Ovary (tissue), 9 donors: ENCODE measurements around the gene TNS4. TPM values are rescaled to one million over a fixed set of nuclear protein-coding genes. Genes with fewer than 3 reads are reported as not detected.
"Not testable (repeated sequence)": the region's sequence is repeated elsewhere in the genome, so short reads cannot be mapped to it uniquely, and the experiment has no call there.

Experiments used
- DNase-seq, 5 donors: peaks; one replicate each; pipeline ENCODE4 v3.0.0-alpha.2; 2019 to 2020
- H3K27ac ChIP-seq, 2 donors: fragments of 200-600 bp; one replicate each; pipeline versions ENCODE4 v1.5.1 to v1.8.0; 2019 to 2022
- H3K27me3 ChIP-seq: fragments of 200-600 bp; one replicate; pipeline ENCODE4 v1.8.0; 2022
- H3K36me3 ChIP-seq: fragments of 200-600 bp; sonication (generic); one replicate; pipeline ENCODE4 v1.5.1; 2019
- H3K4me1 ChIP-seq: one replicate; pipeline ENCODE4 v1.8.1; 2013; ENCODE audit warnings: mild to moderate bottlenecking, moderate library complexity; ENCODE audit not compliant: insufficient read depth
- H3K4me3 ChIP-seq: fragments of 200-600 bp; sonication (generic); one replicate; pipeline ENCODE4 v1.5.1; 2017
- H3K9me3 ChIP-seq, 2 donors: fragments of 200-600 bp in 1 of 2; sonication (generic) in 1 of 2; one replicate each; pipeline versions ENCODE4 v1.5.1 to v1.8.1; 2013 to 2019; ENCODE audit warnings: mild to moderate bottlenecking in 1 of 2, moderate library complexity in 1 of 2
- EP300 ChIP-seq: sonication (generic); formaldehyde crosslinking; IDR thresholded peaks from one replicate; pipeline ENCODE4 v1.6.1; 2017; ENCODE audit warnings: antibody characterized with exemption
- POLR2A ChIP-seq: fragments of 450-650 bp; IDR thresholded peaks from one replicate; pipeline ENCODE4 v1.6.1; 2017; ENCODE audit warnings: antibody characterized with exemption, mild to moderate bottlenecking, moderate library complexity
- WGBS, 3 donors: extraction: QIAGEN DNeasy Blood & Tissue Kit in 1 of 3; methylation state at CpG; one replicate each; pipeline versions ENCODE4 v1.1.5 to v1.1.7; 2013 to 2017; 5-methylcytosine and 5-hydroxymethylcytosine counted together
- intact Hi-C, 4 donors: fragments of 100-400 bp; cut with DNase I; formaldehyde crosslinking; loops; one replicate each; pipeline versions ENCODE4 v1.11.0 to v1.15.1; 2022 to 2023
- polyA plus RNA-seq, 2 donors: library from polyadenylated mRNA; stranded (reverse); fragments of 200-250 nt in 1 of 2; fragments of 350-450 nt in 1 of 2; fragmentation: Illumina TruSeq in 1 of 2; extraction: RNeasy Lipid Tissue Mini Kit (QIAGEN cat#74804) in 1 of 2; gene quantifications; one replicate each; pipeline ENCODE4 v1.2.3, GENCODE V29; 2013 to 2014
- total RNA-seq, 7 donors: library from RNA; depleted of rRNA in 2 of 7; stranded (reverse); fragments of >200 nt in 2 of 7; fragmentation: NEBNext Ultra II Directional in 3 of 7; extraction: Animal tissue kit (Norgen Biotek cat#: 25700) in 3 of 7; gene quantifications; one replicate each; pipeline versions ENCODE4 v1.1.0 to v1.2.4, GENCODE V29; 2016 to 2023
- TF ChIP-seq, protein P1 (sequence below), 3 donors: fragments of 450-650 bp in 2 of 3; fragments of 200-600 bp in 1 of 3; IDR thresholded peaks; one replicate each; pipeline versions ENCODE4 v1.5.1 to v1.8.0; 2016 to 2022; ENCODE audit warnings: antibody characterized with exemption in 3 of 3, mild to moderate bottlenecking in 1 of 3
- donor health status: DM: no; HTN: no; CAD: no; lungs with moderate emphysema.
- donor health status: DM: no; HTN: no; CAD: no.
- donor health status: Bipolar disorder and iron deficiency.
- donor health status: DM: yes; HTN: yes; CAD: no.
- donor health status: DM: no; HTN: no; CAD: no.
- donor health status: DM: yes; HTN: yes; CAD: no.

Gene TNS4
- total and polyA plus RNA-seq, 9 donors, result 0.13 to 6.2 (median 0.54) TPM; not detected in 5

DNA sequence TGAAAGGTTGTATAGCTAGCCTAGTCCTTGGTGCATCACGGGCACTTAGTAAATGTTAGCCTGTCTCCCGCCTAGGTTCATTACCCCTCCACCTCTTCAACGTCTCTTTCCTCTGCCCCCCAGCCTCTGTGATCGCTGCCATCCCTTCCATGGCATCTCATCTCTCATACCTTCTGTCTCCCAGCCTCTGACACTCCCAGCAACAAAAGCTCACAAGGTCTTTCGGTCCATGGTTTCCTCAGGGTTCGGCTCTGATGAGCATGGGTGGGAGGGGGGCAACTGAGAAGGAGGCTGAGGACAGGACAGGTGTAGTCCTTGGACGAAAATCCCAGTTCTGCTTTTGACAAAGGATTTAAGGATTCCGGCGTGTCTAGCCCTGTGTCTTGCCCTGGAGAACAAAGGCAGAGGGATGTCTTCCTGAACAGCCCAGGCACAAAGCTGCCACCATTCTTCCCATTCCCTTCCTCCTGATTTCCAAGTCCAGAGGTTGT lies 47.1 kb upstream of the TNS4 start:
- TF ChIP-seq EP300, result no peak
- TF ChIP-seq, protein P1, sequence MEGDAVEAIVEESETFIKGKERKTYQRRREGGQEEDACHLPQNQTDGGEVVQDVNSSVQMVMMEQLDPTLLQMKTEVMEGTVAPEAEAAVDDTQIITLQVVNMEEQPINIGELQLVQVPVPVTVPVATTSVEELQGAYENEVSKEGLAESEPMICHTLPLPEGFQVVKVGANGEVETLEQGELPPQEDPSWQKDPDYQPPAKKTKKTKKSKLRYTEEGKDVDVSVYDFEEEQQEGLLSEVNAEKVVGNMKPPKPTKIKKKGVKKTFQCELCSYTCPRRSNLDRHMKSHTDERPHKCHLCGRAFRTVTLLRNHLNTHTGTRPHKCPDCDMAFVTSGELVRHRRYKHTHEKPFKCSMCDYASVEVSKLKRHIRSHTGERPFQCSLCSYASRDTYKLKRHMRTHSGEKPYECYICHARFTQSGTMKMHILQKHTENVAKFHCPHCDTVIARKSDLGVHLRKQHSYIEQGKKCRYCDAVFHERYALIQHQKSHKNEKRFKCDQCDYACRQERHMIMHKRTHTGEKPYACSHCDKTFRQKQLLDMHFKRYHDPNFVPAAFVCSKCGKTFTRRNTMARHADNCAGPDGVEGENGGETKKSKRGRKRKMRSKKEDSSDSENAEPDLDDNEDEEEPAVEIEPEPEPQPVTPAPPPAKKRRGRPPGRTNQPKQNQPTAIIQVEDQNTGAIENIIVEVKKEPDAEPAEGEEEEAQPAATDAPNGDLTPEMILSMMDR (IDR thresholded peaks at IDR 0.05), result no peak
- no peak for TF ChIP-seq POLR2A
- no peaks in the 10 kb centered on the region for H3K9me3 ChIP-seq
- H3K4me1 ChIP-seq, result peaks cover 45% of the 10 kb centered on the region
- H3K27me3 ChIP-seq, result no peaks in the 10 kb centered on the region
- intact Hi-C loops, result loop anchor here in 1 of 4 donors (5.0 kb wide), 1 partner anchor 1514 kb away; no protein-coding TSS in a partner anchor
- 91 to 96% (median 92%) methylated on average over 9 of the region's 9 CpGs for WGBS, 3 donors
- peak overlapping the region; percentile 3 to 71 for H3K27ac ChIP-seq
- H3K36me3 ChIP-seq, result no peaks in the 10 kb centered on the region
- no peak overlapping the region for H3K4me3 ChIP-seq
- peak in 2 of 5 donors; percentile 18 to 19 for DNase-seq

GRCh38 chr17:40547785-40548478 lies 46.5 kb upstream of the TNS4 start:
- Histone ChIP-seq H3K27me3 (no peaks in the 10 kb centered on the region), H3K9me3 (no peaks in the 10 kb centered on the region), H3K4me3 (no peak overlapping the region), H3K27ac (peak overlapping the region in 1 of 2 donors; percentile 7), H3K36me3 (no peaks in the 10 kb centered on the region), H3K4me1 (peaks cover 45% of the 10 kb centered on the region)
- TF ChIP-seq, protein P1 (IDR thresholded peaks at IDR 0.05), result no peak
- TF ChIP-seq EP300 (no peak), POLR2A (no peak)
- intact Hi-C loops, result loop anchor here in 1 of 4 donors (5.0 kb wide), 1 partner anchor 1514 kb away; no protein-coding TSS in a partner anchor
- WGBS, 3 donors, result 61 to 67% (median 63%) methylated on average over 2 of the region's 2 CpGs
- DNase-seq, result no peak

GRCh38 chr17:40547079-40547784 lies 45.8 kb upstream of the TNS4 start:
- intact Hi-C loops, result loop anchor here in 1 of 4 donors (5.0 kb wide), 1 partner anchor 1515 kb away; no protein-coding TSS in a partner anchor
- Histone ChIP-seq H3K36me3 (no peaks in the 10 kb centered on the region), H3K4me3 (no peak overlapping the region), H3K4me1 (peaks cover 43% of the 10 kb centered on the region), H3K27ac (peak overlapping the region in 1 of 2 donors; percentile 7), H3K9me3 (no peaks in the 10 kb centered on the region), H3K27me3 (no peaks in the 10 kb centered on the region)
- no peak for TF ChIP-seq POLR2A
- TF ChIP-seq, protein P1 (IDR thresholded peaks at IDR 0.05), result no peak
- no peak for TF ChIP-seq EP300
- DNase-seq, result no peak
- WGBS, 3 donors, result 87 to 90% (median 87%) methylated on average over 11 of the region's 11 CpGs

DNA sequence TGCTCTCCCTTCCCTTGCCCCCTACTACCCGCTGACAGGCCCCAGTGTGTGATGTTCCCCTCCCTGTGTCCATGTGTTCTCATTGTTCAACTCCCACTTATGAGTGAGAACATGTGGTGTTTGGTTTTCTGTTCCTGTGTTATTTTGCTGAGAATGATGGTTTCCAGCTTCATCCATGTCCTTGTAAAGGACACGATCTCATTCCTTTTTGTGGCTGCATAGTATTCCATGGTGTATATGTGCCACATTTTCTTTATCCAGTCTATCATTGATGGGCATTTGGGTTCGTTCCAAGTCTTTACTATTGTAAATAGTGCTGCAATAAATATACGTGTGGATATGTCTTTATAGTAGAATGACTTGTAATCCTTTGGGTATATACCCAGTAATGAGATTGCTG lies 45.1 kb upstream of the TNS4 start:
- not testable (repeated sequence) for H3K27ac ChIP-seq, H3K4me3 ChIP-seq, H3K36me3 ChIP-seq, DNase-seq, H3K27me3 ChIP-seq, H3K9me3 ChIP-seq
- peaks cover 43% of the 10 kb centered on the region for H3K4me1 ChIP-seq
- intact Hi-C loops, result loop anchor here in 1 of 4 donors (5.0 kb wide), 1 partner anchor 1516 kb away; no protein-coding TSS in a partner anchor
- 71 to 77% (median 74%) methylated on average over 4 of the region's 4 CpGs for WGBS, 3 donors
